Stimulated activated CD4-positive, alpha-beta T cell treated with anti-CD3 and anti-CD28 coated beads, Interleukin-12 subunit alpha, Interleukin-12 subunit beta, amount 100 ng/mL, for 48 hours (primary cell): ENCODE data around the gene IWS1.

Experiments
- DNase-seq, 3 donors: peaks; one replicate each; pipeline ENCODE4 v3.0.0-alpha.2; 2020; ENCODE audit warnings: low read depth in 2 of 3, low spot score in 1 of 3

Gene IWS1

DNA sequence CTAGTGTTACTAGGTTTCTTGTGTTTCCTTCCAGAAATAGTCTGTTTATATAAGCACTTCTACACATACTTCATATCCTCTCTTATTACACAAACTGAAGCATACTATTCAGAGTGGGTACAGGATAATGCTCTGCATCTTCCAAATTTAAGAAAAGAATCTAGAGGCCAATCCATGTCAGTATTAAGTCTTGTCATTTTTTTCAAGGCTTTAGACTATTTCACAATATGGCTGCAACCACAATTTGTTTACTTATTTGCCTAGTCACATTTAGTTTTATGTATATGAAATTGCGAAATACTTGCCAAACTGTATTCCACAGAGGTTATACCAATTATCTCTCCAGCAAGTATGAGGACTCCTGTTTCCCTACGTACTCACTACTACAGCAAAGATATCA is 27.9 kb downstream of the IWS1 start:
- no peak for DNase-seq

DNA sequence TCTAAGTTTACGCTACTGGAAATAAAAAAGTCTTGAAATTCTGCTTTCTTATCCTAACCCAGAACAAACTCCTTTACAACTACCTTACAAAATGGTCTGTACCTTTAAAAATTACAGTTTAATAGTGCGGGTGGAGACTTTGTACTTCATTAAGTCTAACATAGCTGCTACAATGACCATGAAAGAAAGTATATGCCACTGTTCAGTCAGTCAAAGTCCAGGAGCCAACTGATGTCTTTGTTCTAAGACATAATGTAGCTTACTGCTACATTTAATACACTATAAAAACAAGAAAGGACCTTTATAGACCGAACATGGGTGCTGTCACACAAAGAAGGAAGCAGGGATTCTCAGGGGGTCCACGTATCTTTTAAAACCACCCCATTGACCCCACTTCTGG is 36.0 kb downstream of the IWS1 start:
- no peak for DNase-seq

DNA sequence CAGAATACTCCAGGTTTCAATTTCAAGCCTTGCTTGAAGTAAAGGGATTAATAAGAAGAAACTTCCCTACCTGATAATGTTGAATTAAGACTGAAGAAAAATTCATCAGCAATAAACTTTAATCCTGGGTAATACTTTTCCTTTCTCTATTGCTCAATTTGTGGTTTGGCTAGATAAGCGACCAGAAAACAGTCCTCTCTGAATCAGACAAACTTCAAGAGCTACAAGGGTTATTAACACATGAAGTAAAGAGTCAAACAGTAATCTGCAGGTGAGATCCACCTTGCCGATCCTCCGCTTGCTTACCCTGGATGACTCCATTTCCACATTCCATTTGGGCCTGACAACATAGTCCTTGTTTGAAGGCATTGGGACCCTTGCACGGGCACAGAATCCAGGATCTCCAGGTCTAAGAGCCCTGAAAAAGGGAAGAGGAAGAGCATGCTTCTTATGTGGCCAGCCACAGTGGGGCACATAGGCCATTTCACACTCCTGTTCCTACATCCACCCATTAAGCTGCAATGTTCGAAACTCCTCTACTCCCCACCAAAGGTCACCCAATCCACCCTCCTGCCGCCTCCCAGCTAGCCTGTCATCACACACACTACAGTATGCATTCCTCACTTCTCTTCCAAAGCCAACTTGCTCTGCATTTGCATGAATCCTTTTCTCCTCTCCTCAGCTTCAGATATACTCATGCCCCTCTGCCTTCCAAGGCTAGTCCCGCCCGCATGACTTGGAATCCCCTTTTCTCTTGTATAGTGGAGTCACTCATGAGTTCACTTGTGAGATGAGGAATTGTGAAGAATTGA is 39.8 kb downstream of the IWS1 start:
- no peak for DNase-seq

- DNase-seq, result no peak
These were observed 40.6 kb downstream of the IWS1 start for GRCh38 chr2:127485694-127486071.

GRCh38 chr2:127485051-127485693 is 41.1 kb downstream of the IWS1 start:
- DNase-seq, result no peak

GRCh38 chr2:127482031-127482430 is 44.3 kb downstream of the IWS1 start:
- no peak for DNase-seq

- no peak for DNase-seq
These were observed 46.2 kb downstream of the IWS1 start for GRCh38 chr2:127479866-127480743.

GRCh38 chr2:127479219-127479825 is 47.0 kb downstream of the IWS1 start:
- DNase-seq, result no peak

DNA sequence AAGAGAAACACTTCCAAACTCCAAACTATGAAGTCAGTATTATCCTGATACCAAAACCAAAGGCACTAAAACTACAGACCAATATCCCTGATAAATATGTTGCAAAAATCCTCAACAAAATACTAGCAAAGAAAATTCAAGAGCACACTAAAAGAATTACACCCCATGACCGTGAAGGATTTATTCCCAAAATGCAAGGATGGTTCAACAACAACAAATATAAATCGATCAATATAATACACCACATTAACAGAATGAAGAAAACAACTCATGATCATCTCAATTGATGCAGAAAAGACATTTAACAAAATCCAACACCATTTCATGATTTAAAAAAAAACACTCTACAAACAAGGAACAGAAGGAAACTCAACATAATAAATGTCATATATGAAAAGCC is 50.5 kb downstream of the IWS1 start:
- no peak for DNase-seq

DNA sequence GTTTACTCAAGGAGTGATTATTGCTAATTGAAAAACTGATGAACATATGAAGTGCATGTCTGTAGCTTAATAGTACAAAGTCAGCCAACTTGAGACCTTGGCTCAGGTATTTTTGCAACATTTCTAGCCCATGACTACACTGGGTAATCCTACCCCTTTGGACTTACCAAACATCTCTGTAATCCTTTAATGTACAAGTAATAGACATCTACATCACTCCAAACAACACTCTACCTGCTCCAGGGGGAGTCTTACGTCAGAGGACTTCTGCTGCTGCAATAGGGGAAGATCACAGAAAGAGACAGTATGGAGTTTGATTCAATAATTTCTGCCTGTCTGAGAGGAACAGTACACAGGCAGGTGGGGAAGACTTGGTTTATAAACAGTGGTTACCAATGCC is 54.0 kb downstream of the IWS1 start:
- no peak for DNase-seq

DNA sequence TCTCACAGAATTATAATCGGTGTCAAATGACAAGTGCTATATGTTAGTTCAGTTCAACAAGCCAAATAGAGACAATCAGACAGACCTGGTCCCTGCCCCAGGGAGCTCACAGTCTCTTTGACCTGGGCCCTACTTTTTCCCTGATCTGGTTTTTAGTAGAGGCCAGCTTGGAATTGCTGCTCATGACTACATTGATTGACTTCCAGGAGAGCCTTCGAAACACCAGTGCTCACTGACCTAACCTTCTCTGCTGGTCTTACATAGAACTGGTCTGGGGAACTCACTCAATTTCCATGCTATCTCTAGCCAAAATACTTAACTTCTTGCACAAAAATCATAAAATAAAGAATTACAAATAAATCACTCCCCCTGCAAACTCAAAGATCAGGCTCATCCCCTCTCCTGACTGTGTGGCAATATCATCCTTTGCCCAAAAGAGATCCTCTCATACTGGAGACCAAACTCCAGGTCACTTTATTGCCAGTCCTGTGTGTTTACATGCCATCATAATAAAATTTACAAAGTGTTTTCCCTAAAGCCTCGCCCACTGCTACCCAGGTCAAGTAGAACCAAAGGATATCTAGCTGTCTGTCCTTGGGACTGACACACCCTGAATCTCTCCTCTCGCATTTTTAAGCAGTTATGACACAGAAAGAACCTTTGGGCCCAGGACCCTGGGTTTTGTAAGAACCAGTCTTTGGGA is 54.9 kb downstream of the IWS1 start:
- no peak for DNase-seq

GRCh38 chr2:127469974-127470373 is 56.3 kb downstream of the IWS1 start:
- no peak for DNase-seq

- DNase-seq, result no peak
These were observed 57.2 kb downstream of the IWS1 start for GRCh38 chr2:127469051-127469450.

DNA sequence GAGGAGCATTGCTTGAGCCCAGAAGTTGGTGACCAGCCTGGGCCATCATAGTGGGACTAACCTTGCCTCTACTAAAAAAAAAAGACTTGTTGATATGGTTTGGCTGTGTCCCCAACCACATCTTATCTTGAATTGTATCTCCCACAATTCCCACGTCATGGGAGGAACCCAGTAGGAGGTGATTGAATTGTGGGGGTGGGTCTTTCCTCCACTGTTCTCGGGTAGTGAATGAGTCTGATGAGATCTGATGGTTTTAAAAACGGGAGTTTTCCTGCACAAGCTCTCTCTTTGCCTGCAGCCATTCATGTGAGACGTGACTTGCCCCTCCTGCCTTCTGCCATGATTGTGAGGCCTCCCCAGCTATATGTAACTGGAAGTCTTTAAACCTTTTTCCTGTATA is 61.0 kb downstream of the IWS1 start:
- peak in 2 of 3 donors; percentile 18 to 25 for DNase-seq

- no peak for DNase-seq
These were observed 61.6 kb downstream of the IWS1 start for GRCh38 chr2:127464470-127465257.

GRCh38 chr2:127463155-127463991 is 62.9 kb downstream of the IWS1 start:
- DNase-seq, result no peak

- DNase-seq, result no peak
These were observed 63.8 kb downstream of the IWS1 start for GRCh38 chr2:127462461-127462860.

DNA sequence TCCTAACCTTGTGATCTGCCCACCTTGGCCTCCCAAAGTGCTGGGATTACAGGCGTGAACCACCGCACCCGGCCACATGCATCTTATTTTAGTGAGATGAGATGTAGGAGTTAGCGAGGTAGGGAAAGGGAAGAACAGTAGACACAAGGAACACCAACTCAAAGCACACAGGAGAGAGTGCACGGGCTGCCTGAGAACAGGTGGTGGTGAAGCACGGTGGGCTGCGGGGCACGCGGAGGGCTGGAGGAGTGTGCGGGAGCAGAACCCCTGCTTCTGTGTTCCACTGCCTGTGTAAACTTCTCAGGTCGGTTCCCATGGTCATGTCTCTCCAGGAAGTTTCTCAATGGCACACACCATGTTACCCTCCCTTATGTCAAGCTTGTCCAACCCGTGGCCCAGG is 69.3 kb downstream of the IWS1 start:
- no peak for DNase-seq
